Cardiac fibroblast (primary cell): ENCODE results near the gene TMEM255B.
"Not testable (repeated sequence)": the region's sequence is repeated elsewhere in the genome, so short reads cannot be mapped to it uniquely, and the experiment has no call there.

ENCODE experiments used
- DNase-seq, 2 donors: peaks; one replicate each; pipeline versions ENCODE4 v3.0.0 to v3.0.0-alpha.2; 2010; ENCODE audit warnings: low read depth in 2 of 2
- H3K4me3 ChIP-seq, 2 donors: replicated peaks in 1 of 2; 1 replicate in 1 of 2; 2 replicates in 1 of 2; pipeline ENCODE4 v1.5.1; 2011; ENCODE audit warnings: low read depth in 2 of 2, low read length in 2 of 2, mild to moderate bottlenecking in 2 of 2, moderate library complexity in 1 of 2
- CTCF ChIP-seq: IDR thresholded peaks from one replicate; pipeline ENCODE4 v1.5.1; 2011; ENCODE audit warnings: low read depth, mild to moderate bottlenecking, low read length, inconsistent platforms

TMEM255B gene

GRCh38 chr13:113791761-113792160 is 32.7 kb downstream of the TMEM255B start:
- DNase-seq = no peak
- TF ChIP-seq CTCF = no peak
- H3K4me3 ChIP-seq = no peak overlapping the region

GRCh38 chr13:113792236-113792770 is 33.3 kb downstream of the TMEM255B start:
- no peak for TF ChIP-seq CTCF
- H3K4me3 ChIP-seq = no peak overlapping the region
- no peak for DNase-seq

GRCh38 chr13:113792886-113793717 is 34.1 kb downstream of the TMEM255B start:
- DNase-seq = no peak
- no peak for TF ChIP-seq CTCF
- no peak overlapping the region for H3K4me3 ChIP-seq

GRCh38 chr13:113793718-113794085 is 34.7 kb downstream of the TMEM255B start:
- DNase-seq = no peak
- no peak for TF ChIP-seq CTCF
- H3K4me3 ChIP-seq = no peak overlapping the region

- DNase-seq = no peak
- no peak for TF ChIP-seq CTCF
Measured at GRCh38 chr13:113794086-113794485, 35.1 kb downstream of the TMEM255B start.

GRCh38 chr13:113794764-113795173 is 35.7 kb downstream of the TMEM255B start:
- no peak overlapping the region for H3K4me3 ChIP-seq
- TF ChIP-seq CTCF = no peak
- no peak for DNase-seq

More at GRCh38 chr13:113794086-113794485, 35.1 kb downstream of the TMEM255B start:
- H3K4me3 ChIP-seq = no peak overlapping the region

GRCh38 chr13:113795362-113795761 is 36.3 kb downstream of the TMEM255B start:
- not testable (repeated sequence) for H3K4me3 ChIP-seq, DNase-seq
